ENCODE data around the gene PIPOX. TPM values are rescaled to one million over a fixed set of nuclear protein-coding genes. Genes with fewer than 3 reads are reported as not detected.

The PIPOX gene
- total and polyA plus RNA-seq, 9 of the 15 experiments (the other 6 are each of a cell fraction or from before 2014, with no cell fraction given) = 0.15 to 2.2 (median 0.58) TPM; not detected in 2

GRCh38 chr17:29070308-29070707 is 27.4 kb downstream of the PIPOX start (continued):
- no peak for TF ChIP-seq EWSR1 (IDR thresholded peaks at IDR 0.05; ENCODE audit: borderline replicate concordance, low read depth, partially characterized antibody)

- Histone ChIP-seq H4K20me1 (replicated peaks; ENCODE audit: control insufficient read depth, insufficient read depth, low read length) (no peaks in the 10 kb centered on the region), H3K4me3 (no peak overlapping the region), H3K9me1 (ENCODE audit: control insufficient read depth, insufficient read depth, low read length) (no peaks in the 10 kb centered on the region), H3K36me3 (ENCODE audit: control insufficient read depth, insufficient read depth, low read length) (no peaks in the 10 kb centered on the region), H3K9ac (ENCODE audit: insufficient read depth in 1 of 2, low read depth in 2 of 2, low read length in 2 of 2) (no peak overlapping the region), H3K27me3 (ENCODE audit: control insufficient read depth in 2 of 2, insufficient read depth in 2 of 2, low read length in 2 of 2) (peaks cover 1 to 2% of the 10 kb centered on the region in 2 experiments; a peak in 3 of 5 replicates), H2AFZ (ENCODE audit: low read depth, low read length) (no peak overlapping the region), H3K4me2 (ENCODE audit: insufficient read depth, low read length) (no peak overlapping the region), H3K4me1 (replicated peaks in 1 of 2; ENCODE audit: control insufficient read depth in 2 of 2, insufficient read depth in 2 of 2, low read length in 2 of 2) (peaks cover 3% of the 10 kb centered on the region in 2 experiments; a peak in 1 of 5 replicates), H3K9me3 (replicated peaks; ENCODE audit: control insufficient read depth, insufficient read depth, low read depth, low read length) (no peaks in the 10 kb centered on the region), H3K79me2 (ENCODE audit: control insufficient read depth, insufficient read depth, low read length) (no peaks in the 10 kb centered on the region), H3K27ac (ENCODE audit: extremely low read depth, low read depth, low read length) (no peak overlapping the region)
- FAIRE-seq = no peak
- WGBS (ENCODE audit: insufficient coverage, low coverage, missing lambda C conversion rate) = 79% methylated on average over 9 of the region's 9 CpGs
- no peak for ATAC-seq
- intact Hi-C loops (cut with micrococcal nuclease) = no loop called here
- ChIA-PET CTCF (ENCODE audit: low intra/inter-chr PET ratio) (no interaction called here), POLR2A (interaction anchor here (1.1 to 1.8 kb wide), 2 partner anchors 8 to 11 kb away, joined by 3 to 7 read pairs; no protein-coding TSS in a partner anchor)
- TF ChIP-seq ZNF518B (CRISPR knock-in tag; IDR thresholded peaks at IDR 0.05) = no peak
- no peak for TF ChIP-seq SRSF1 (IDR thresholded peaks at IDR 0.05; ENCODE audit: low read depth, low read length)
- no peak for TF ChIP-seq WHSC1 (IDR thresholded peaks at IDR 0.05; ENCODE audit: low read length)
- no peak for TF ChIP-seq ILK (tag; IDR thresholded peaks at IDR 0.05; ENCODE audit: borderline replicate concordance, low read depth)
- no peak for TF ChIP-seq ZBTB7A (IDR thresholded peaks at IDR 0.05; ENCODE audit: borderline replicate concordance, control insufficient read depth, low read depth, low read length)
- no peak for TF ChIP-seq ILF3 (IDR thresholded peaks at IDR 0.05; ENCODE audit: borderline replicate concordance)
- no peak for TF ChIP-seq ZKSCAN3 (CRISPR knock-in tag; IDR thresholded peaks at IDR 0.05)
- BruUV-seq (replicated peaks) = no TSS peak
- no peak for DNase-seq (ENCODE audit: extremely low read depth in 1 of 4, low spot score in 3 of 4)
- in situ Hi-C loops (cut with MboI) = no loop called here
Observed at GRCh38 chr17:29070781-29071180, 27.8 kb downstream of the PIPOX start.

Measured in K562 (cell line).